K562 (cell line): ENCODE measurements around the gene USP1. TPM values are rescaled to one million over a fixed set of nuclear protein-coding genes. Genes with fewer than 3 reads are reported as not detected.

Source experiments
- ATAC-seq: fragments of 200-7000 bp; cut with Tn5 transposase; 3 replicates; pipeline ENCODE4 v1.9.1; 2020; ENCODE audit warnings: moderate library complexity
- BruUV-seq: library from RNA; stranded (reverse); fragments of 400-500 nt; replicated peaks from 2 replicates; lab custom pipeline; 2021; lab: Mats Ljungman, UMichigan
- CTCF ChIA-PET: fragments of 300-600 bp; formaldehyde crosslinking; extraction: SDS; loops from one replicate; lab custom pipeline; 2021; ENCODE audit warnings: low intra/inter-chr PET ratio; lab: Yijun Ruan, JAX
- POLR2A ChIA-PET: fragments of 300-600, 350-650 bp; sonication (Branson Sonifier 250); formaldehyde crosslinking; extraction: SDS; loops from one replicate; lab custom pipeline; 2021; ENCODE audit warnings: antibody characterized with exemption, inconsistent platforms; lab: Yijun Ruan, JAX
- DNase-seq, 4 experiments: peaks; one replicate each; pipeline versions ENCODE4 v3.0.0 to v3.0.0-alpha.2; 2011 to 2018; ENCODE audit warnings: low spot score in 3 of 4, mixed read lengths in 3 of 4; ENCODE audit errors: extremely low read depth in 1 of 4
- FAIRE-seq: peaks from 2 replicates; lab custom pipeline; 2011; peaks lifted over from hg19 to GRCh38; lab: Jason Lieb, UNC
- H2AFZ ChIP-seq: 2 replicates; pipeline ENCODE4 v1.6.0; 2011; ENCODE audit warnings: low read depth, low read length, control low read depth, inconsistent platforms
- H3K27ac ChIP-seq: fragments of 200-600 bp; 3 replicates; pipeline ENCODE4 v1.8.0; 2011; ENCODE audit warnings: low read depth, mild to moderate bottlenecking, control low read depth, inconsistent platforms, low read length, moderate library complexity, mixed read lengths; ENCODE audit errors: extremely low read depth
- H3K27me3 ChIP-seq, 2 experiments: fragments of 300-600 bp in 1 of 2; 2 replicates in 1 of 2; 3 replicates in 1 of 2; pipeline versions ENCODE4 v1.6.0 to v1.8.0; 2011; ENCODE audit warnings: inconsistent platforms in 2 of 2, low read length in 2 of 2, mild to moderate bottlenecking in 1 of 2, mixed read lengths in 1 of 2, moderate library complexity in 1 of 2; ENCODE audit not compliant: control insufficient read depth in 2 of 2, insufficient read depth in 2 of 2
- H3K36me3 ChIP-seq: fragments of 300-600 bp; 3 replicates; pipeline ENCODE4 v1.8.0; 2011; ENCODE audit warnings: mild to moderate bottlenecking, low read length, inconsistent platforms; ENCODE audit not compliant: control insufficient read depth, insufficient read depth
- H3K4me1 ChIP-seq, 2 experiments: fragments of 200-600 bp in 1 of 2; replicated peaks in 1 of 2; 2 replicates in 1 of 2; 3 replicates in 1 of 2; pipeline versions ENCODE4 v1.5.1 to v1.8.0; 2011; ENCODE audit warnings: inconsistent platforms in 2 of 2, low read length in 2 of 2, mild to moderate bottlenecking in 1 of 2, mixed read lengths in 1 of 2, moderate library complexity in 1 of 2; ENCODE audit not compliant: control insufficient read depth in 2 of 2, insufficient read depth in 2 of 2
- H3K4me2 ChIP-seq: 2 replicates; pipeline ENCODE4 v1.6.1; 2011; ENCODE audit warnings: low read length, control low read depth, inconsistent platforms, mixed read lengths; ENCODE audit not compliant: insufficient read depth
- H3K4me3 ChIP-seq: fragments of 200-600 bp; sonication (generic), shearing (Covaris generic); 2 replicates; pipeline ENCODE4 v1.5.1; 2016; ENCODE audit warnings: control low read depth, inconsistent platforms
- H3K79me2 ChIP-seq: fragments of 200-600 bp; 3 replicates; pipeline ENCODE4 v1.8.0; 2011; ENCODE audit warnings: low read length, inconsistent platforms; ENCODE audit not compliant: control insufficient read depth, insufficient read depth
- H3K9ac ChIP-seq, 2 experiments: 2 replicates each; pipeline versions ENCODE4 v1.6.0 to v1.6.1; 2011; ENCODE audit warnings: low read depth in 2 of 2, low read length in 2 of 2, control low read depth in 1 of 2, inconsistent platforms in 1 of 2, mild to moderate bottlenecking in 1 of 2, mixed read lengths in 1 of 2; ENCODE audit not compliant: insufficient read depth in 1 of 2
- H3K9me1 ChIP-seq: one replicate; pipeline ENCODE4 v1.6.0; 2011; ENCODE audit warnings: inconsistent platforms, mild to moderate bottlenecking, low read length, moderate library complexity; ENCODE audit not compliant: control insufficient read depth, insufficient read depth
- H3K9me3 ChIP-seq: replicated peaks from 2 replicates; pipeline ENCODE4 v1.5.1; 2011; ENCODE audit warnings: low read depth, low read length, inconsistent platforms; ENCODE audit not compliant: control insufficient read depth, insufficient read depth
- H4K20me1 ChIP-seq: replicated peaks from 2 replicates; pipeline ENCODE4 v1.6.1; 2011; ENCODE audit warnings: low read length, inconsistent platforms, mixed read lengths; ENCODE audit not compliant: control insufficient read depth, insufficient read depth
- ARID1B ChIP-seq: fragments of 450-650 bp; IDR thresholded peaks from 2 replicates; pipeline ENCODE4 v1.6.1; 2016; ENCODE audit warnings: antibody characterized with exemption, mild to moderate bottlenecking, inconsistent platforms
- CTCFL ChIP-seq: IDR thresholded peaks from 2 replicates; pipeline ENCODE4 v1.6.1; 2011; ENCODE audit warnings: borderline replicate concordance, low read depth, mild to moderate bottlenecking, moderate library complexity, low read length; ENCODE audit not compliant: insufficient read depth, poor library complexity, severe bottlenecking
- ELF1 ChIP-seq: fragments of 200-800 bp; sonication (Bioruptor generic); IDR thresholded peaks from 2 replicates; pipeline ENCODE4 v1.6.1; 2016; ENCODE audit warnings: missing genetic modification characterization, missing compliant biosample characterization
- RAD21 ChIP-seq, 2 experiments: fragments of 250-450 bp in 1 of 2; fragments of 450-650 bp in 1 of 2; sonication (Bioruptor Pico) in 1 of 2; formaldehyde crosslinking in 1 of 2; IDR thresholded peaks in 1 of 2; conservative IDR thresholded peaks in 1 of 2; 2 replicates each; pipeline versions ENCODE4 v1.4.0 to v1.8.0; 2020 to 2022; ENCODE audit warnings: mild to moderate bottlenecking in 2 of 2, moderate library complexity in 1 of 2
- RBM17 ChIP-seq: fragments of 200-400 bp; formaldehyde crosslinking; IDR thresholded peaks from 2 replicates; pipeline ENCODE4 v1.6.1; 2017; ENCODE audit warnings: low read depth, mild to moderate bottlenecking, low read length, borderline replicate concordance
- RFX5 ChIP-seq: IDR thresholded peaks from 2 replicates; pipeline ENCODE4 v1.6.1; 2011; ENCODE audit warnings: low read depth, mild to moderate bottlenecking, improper control_type of control experiment, low read length
- SFPQ ChIP-seq: fragments of 200-400 bp; formaldehyde crosslinking; IDR thresholded peaks from 2 replicates; pipeline ENCODE4 v1.6.1; 2017; ENCODE audit warnings: mild to moderate bottlenecking, low read depth, low read length, moderate library complexity
- SMC3 ChIP-seq: conservative IDR thresholded peaks from 2 replicates; pipeline ENCODE4 v1.6.1; 2011; ENCODE audit warnings: low read depth, low read length, improper control_type of control experiment; ENCODE audit not compliant: insufficient read depth
- TBP ChIP-seq: optimal IDR thresholded peaks from 2 replicates; pipeline ENCODE3; 2011; ENCODE audit warnings: low read depth, low read length, improper control_type of control experiment
- TCF7L2 ChIP-seq: fragments of 150-350 bp; IDR thresholded peaks from 2 replicates; pipeline ENCODE4 v1.6.1; 2016; ENCODE audit warnings: low read depth, mild to moderate bottlenecking, low read length, moderate library complexity
- ZNF316 ChIP-seq: fragments of 450-650 bp; IDR thresholded peaks from 2 replicates; pipeline ENCODE4 v1.6.1; 2016
- ZNF740 ChIP-seq, 3 experiments: fragments of 200-800 bp in 1 of 3; sonication (Bioruptor generic) in 1 of 3; sonication (generic) in 1 of 3; formaldehyde crosslinking in 1 of 3; IDR thresholded peaks; 2 replicates each; pipeline versions ENCODE4 v1.6.1 to v1.8.0; 2016 to 2022; ENCODE audit warnings: mild to moderate bottlenecking in 2 of 3, missing compliant biosample characterization in 2 of 3, missing genetic modification characterization in 2 of 3, missing genetic modification reagents in 1 of 3
- ZSCAN32 ChIP-seq: fragments of 450-650 bp; formaldehyde crosslinking; IDR thresholded peaks from 2 replicates; pipeline ENCODE4 v1.4.0; 2020; ENCODE audit warnings: mild to moderate bottlenecking, moderate library complexity
- WGBS: fragments of 100-300 bp; shearing (Covaris generic); methylation state at CpG from one replicate; pipeline ENCODE4 v1.1.6; 2016; ENCODE audit warnings: low coverage, mixed read lengths; ENCODE audit not compliant: insufficient coverage; ENCODE audit errors: missing lambda C conversion rate; 5-methylcytosine and 5-hydroxymethylcytosine counted together
- in situ Hi-C: fragments of 300-500 bp; cut with MboI; formaldehyde crosslinking; loops from 4 replicates; pipeline ENCODE4 v1.15.0; 2018; ENCODE audit warnings: inconsistent platforms, mixed read lengths
- intact Hi-C: fragments of 100-400 bp; cut with micrococcal nuclease; formaldehyde crosslinking; loops from 2 replicates; pipeline ENCODE4 v1.14.2; 2022
- polyA plus RNA-seq, 8 experiments: library from polyadenylated mRNA; depleted of rRNA in 4 of 8; stranded (reverse) in 5 of 8; unstranded in 3 of 8; fragments of >200 nt; fragmentation: Nextera tagmentation in 2 of 8; fragmentation: Illumina TruSeq in 1 of 8; extraction: Ambion mirVana in 2 of 8; extraction: Trizol in 1 of 8; gene quantifications; 2 replicates each; pipeline versions ENCODE4 v1.2.1 to v1.2.3, GENCODE V29; 2011 to 2014; ENCODE audit warnings: inconsistent platforms in 1 of 8, missing spikeins in 1 of 8
- total RNA-seq, 7 experiments: library from RNA; depleted of rRNA in 6 of 7; stranded (reverse); fragments of >200 nt in 6 of 7; fragmentation: Illumina TruSeq in 2 of 7; extraction: Trizol in 2 of 7; gene quantifications; 2 replicates each; pipeline versions ENCODE4 v1.2.1 to v1.2.3, GENCODE V29; 2011 to 2021; ENCODE audit warnings: low replicate concordance in 1 of 7

USP1 gene
- total and polyA plus RNA-seq, 9 of the 15 experiments (the other 6 are each of a cell fraction or from before 2014, with no cell fraction given): 27.3 to 87.9 (median 51.7) TPM

GRCh38 chr1:62390071-62390470 is 46.8 kb upstream of the USP1 start (continued):
- TF ChIP-seq SFPQ (no peak), RBM17 (no peak)
- TF ChIP-seq, all 486 proteins: peak for 0

- H3K4me1 ChIP-seq: no peaks in the 10 kb centered on the region
- H3K27ac ChIP-seq: no peak overlapping the region
- H3K36me3 ChIP-seq: no peaks in the 10 kb centered on the region
- no peak overlapping the region for H3K4me2 ChIP-seq
- no peaks in the 10 kb centered on the region for H3K9me3 ChIP-seq
- H3K4me3 ChIP-seq: no peak overlapping the region
- H2AFZ ChIP-seq: no peak overlapping the region
- ChIA-PET POLR2A (interaction anchor here (0.7 kb wide), 2 partner anchors 178 to 251 kb away, joined by 3 to 4 read pairs; no protein-coding TSS in a partner anchor), CTCF (interaction anchor here (1.6 kb wide), 1 partner anchor 16 kb away, joined by 4 read pairs; no protein-coding TSS in a partner anchor)
- peaks cover 5 to 11% of the 10 kb centered on the region in 2 experiments; a peak in 3 of 5 replicates for H3K27me3 ChIP-seq
- FAIRE-seq: peak; percentile 81
- H4K20me1 ChIP-seq: no peaks in the 10 kb centered on the region
- peak; percentile 46 to 54 (median 52) for DNase-seq
- intact Hi-C loops: no loop called here
- H3K79me2 ChIP-seq: no peaks in the 10 kb centered on the region
- H3K9ac ChIP-seq: no peak overlapping the region
- in situ Hi-C loops: no loop called here
- no peaks in the 10 kb centered on the region for H3K9me1 ChIP-seq
- WGBS: 0% methylated on average over 3 of the region's 3 CpGs
- no TSS peak for BruUV-seq
- ATAC-seq: peak; percentile 95
- TF ChIP-seq TBP (no peak), RAD21 (CRISPR knock-in tag; conservative IDR thresholded peaks at IDR 0.05 in 1 of 2, IDR thresholded peaks at IDR 0.05 in 1 of 2) (peak in 1 of 2 experiments; percentile 55; a peak in 2 of 4 replicates), SMC3 (peak; percentile 42; the same call in 1 of the 2 replicates), ZNF316 (no peak), ZNF740 (CRISPR knock-in tag; IDR thresholded peaks at IDR 0.05) (no peak), ZNF740 (tag; IDR thresholded peaks at IDR 0.05) (no peak), CTCFL (peak; percentile 59), ELF1 (no peak), TCF7L2 (no peak), ZSCAN32 (CRISPR knock-in tag) (no peak), RFX5 (no peak), ARID1B (no peak)
These were observed 45.4 kb upstream of the USP1 start for GRCh38 chr1:62391369-62391971.
